HG02981 (cell line): ENCODE data around the gene SDHD.
A peak's percentile ranks its signal among the peaks of the same experiment; 100 is the strongest.
"Not testable (repeated sequence)": the region's sequence is repeated elsewhere in the genome, so short reads cannot be mapped to it uniquely, and the experiment has no call there.

Source experiments
- ATAC-seq: cut with Tn5 transposase; IDR thresholded peaks from one replicate; pipeline ENCODE4 v1.9.1; 2021; ENCODE audit warnings: mild to moderate bottlenecking, moderate library complexity; ENCODE audit not compliant: unreplicated experiment

Gene SDHD

GRCh38 chr11:112086422-112087191 lies at the start of gene SDHD, which contains the start of gene TIMM8B:
Gene SDHD, plus strand, starts transcription at chr11:112086873. Its CDS starts 35 bp downstream, at chr11:112086908.
Gene TIMM8B, minus strand, starts transcription at chr11:112086756. Its CDS starts 33 bp downstream, at chr11:112086723.
- peak; percentile 85 for ATAC-seq

GRCh38 chr11:112037527-112037926 lies 49.1 kb upstream of the SDHD start:
- ATAC-seq: no peak

GRCh38 chr11:112042161-112042960 lies 44.3 kb upstream of the SDHD start:
- no peak for ATAC-seq

DNA sequence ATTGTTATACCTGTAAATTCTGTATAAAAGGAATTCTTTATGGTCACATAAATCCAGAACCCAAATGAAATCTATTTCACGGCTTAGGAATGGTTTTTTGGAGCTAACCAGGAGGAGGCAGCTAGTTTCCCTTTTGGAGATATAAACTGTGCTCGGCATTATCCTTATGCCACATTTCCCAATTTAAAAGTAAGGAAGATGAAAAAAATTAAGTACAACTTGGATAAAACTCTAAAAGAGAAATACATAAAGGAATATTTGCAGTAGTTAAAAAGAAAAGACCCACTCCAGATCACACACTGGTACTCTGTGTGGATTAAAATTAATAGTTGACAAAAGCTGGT lies 43.7 kb upstream of the SDHD start:
- ATAC-seq: no peak

GRCh38 chr11:112044961-112045360 lies 41.7 kb upstream of the SDHD start:
- no peak for ATAC-seq

DNA sequence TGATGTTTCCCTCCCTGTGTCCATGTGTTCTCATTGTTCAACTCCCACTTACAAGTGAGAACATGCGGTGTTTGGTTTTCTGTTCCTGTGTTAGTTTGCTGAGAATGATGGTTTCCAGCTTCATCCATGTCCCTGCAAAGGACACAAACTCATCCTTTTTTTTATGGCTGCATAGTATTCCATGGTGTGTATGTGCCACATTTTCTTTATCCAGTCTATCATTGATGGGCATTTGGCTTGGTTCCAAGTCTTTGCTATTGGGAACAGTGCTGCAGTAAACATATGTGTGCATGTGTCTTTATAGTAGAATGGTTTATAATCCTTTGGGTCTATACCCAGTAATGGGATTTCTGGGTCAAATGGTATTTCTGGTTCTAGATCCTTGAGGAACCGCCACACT lies 40.0 kb upstream of the SDHD start:
- ATAC-seq: not testable (repeated sequence)

DNA sequence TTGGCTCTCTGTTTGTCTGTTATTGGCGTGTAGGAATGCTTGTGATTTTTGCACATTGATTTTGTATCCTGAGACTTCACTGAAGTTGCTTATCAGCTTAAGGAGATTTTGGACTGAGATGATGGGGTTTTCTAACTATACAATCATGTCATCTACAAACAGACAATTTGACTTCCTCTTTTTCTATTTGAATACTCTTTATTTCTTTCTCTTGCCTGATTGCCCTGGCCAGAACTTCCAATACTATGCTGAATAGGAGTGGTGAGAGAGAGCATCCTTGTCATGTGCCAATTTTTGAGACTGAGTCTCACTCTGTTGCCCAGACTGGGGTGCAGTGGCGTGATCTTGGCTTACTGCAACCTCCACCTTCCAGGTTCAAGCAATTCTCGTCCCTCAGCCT lies 38.4 kb upstream of the SDHD start:
- ATAC-seq: not testable (repeated sequence)

DNA sequence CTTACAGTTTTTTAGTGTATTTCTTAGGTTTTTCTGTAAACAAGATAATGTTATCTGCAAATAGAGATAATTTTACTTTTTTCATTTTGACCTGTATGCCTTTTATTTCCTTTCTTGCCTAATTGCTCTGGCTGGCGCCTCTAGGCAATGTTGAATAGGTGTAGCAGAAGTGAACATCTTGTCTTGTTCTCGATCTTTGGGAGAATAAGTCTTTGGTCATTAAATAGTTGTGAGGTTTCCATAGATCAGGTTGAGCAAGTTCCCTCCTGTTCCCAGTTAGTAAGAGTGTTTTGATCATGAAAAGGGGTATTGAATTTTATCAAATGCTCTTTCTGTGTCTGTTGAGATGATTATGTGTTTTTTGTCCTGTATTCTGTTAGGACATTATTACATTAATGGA lies 36.9 kb upstream of the SDHD start:
- no peak for ATAC-seq

- peak; percentile 89 for ATAC-seq
Observed at GRCh38 chr11:112050721-112051120, 36.0 kb upstream of the SDHD start.

DNA sequence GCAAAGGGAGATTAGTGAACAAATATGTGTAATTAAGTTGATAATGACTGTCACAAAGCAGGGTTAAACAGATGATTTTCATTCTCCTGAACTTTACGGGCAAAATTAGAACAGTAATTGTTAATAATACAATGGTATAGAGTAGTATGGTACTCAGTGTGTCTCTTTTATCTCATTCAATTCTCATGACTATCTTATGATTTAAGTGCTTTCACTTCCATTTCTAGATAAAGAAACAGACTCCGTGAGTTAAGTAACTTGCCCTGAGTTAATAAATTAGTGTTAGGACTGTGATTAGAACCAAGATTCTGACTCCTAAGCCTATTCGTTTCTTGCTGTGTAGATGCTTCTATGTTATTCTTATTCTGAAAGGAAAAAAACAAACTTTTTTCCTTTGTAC lies 34.9 kb upstream of the SDHD start:
- ATAC-seq: no peak

DNA sequence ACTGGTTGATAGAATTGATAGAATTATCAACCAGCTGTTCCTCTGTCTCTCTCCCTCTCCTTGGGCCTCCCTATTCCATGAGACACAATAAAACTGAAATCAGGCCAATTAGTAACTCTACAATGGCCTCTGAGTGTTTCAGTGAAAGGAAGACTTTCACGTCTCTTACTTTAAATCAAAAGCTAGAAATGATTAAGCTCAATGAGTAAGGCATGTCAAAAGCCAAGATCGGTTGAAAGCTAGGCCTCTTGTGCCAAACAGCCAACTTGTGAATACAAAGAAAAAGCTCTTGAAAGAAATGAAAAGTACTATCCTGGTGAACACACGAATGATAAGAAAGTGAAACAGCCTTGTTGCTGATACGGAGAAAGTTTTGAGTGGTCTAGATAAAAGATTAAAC lies 29.5 kb upstream of the SDHD start:
- ATAC-seq: no peak

GRCh38 chr11:112058103-112058502 lies 28.6 kb upstream of the SDHD start:
- ATAC-seq: no peak

DNA sequence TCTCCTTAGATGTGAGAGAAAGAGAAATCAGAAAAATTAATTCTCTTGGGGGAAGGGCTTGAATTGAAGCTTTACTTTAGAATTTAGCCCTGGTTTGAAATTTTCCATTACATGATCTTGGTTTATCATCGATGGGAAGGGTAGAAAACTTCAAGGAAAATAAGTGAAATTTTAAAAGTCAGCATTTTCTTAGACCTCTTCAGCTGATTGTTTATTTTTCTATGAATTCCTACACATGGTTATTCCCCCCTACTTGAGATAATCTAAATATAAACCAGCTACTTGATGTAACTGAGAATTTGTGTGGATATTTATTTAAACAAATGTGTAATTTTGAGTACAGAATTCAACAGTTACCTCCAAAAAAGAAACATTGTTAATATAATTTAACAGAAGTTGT lies 23.8 kb upstream of the SDHD start:
- ATAC-seq: no peak

GRCh38 chr11:112073941-112074811 lies 12.5 kb upstream of the SDHD start, which contains the start of the genes NKAPD1 and PIH1D2:
Gene NKAPD1, plus strand, starts transcription at chr11:112074299. Its CDS starts 1,276 bp downstream, at chr11:112075575.
Gene PIH1D2, minus strand, starts transcription at chr11:112074017. Its CDS starts 843 bp downstream, at chr11:112073174.
- peak; percentile 90 for ATAC-seq

- no peak for ATAC-seq
Observed at GRCh38 chr11:112082729-112083128, 3.9 kb upstream of the SDHD start.

DNA sequence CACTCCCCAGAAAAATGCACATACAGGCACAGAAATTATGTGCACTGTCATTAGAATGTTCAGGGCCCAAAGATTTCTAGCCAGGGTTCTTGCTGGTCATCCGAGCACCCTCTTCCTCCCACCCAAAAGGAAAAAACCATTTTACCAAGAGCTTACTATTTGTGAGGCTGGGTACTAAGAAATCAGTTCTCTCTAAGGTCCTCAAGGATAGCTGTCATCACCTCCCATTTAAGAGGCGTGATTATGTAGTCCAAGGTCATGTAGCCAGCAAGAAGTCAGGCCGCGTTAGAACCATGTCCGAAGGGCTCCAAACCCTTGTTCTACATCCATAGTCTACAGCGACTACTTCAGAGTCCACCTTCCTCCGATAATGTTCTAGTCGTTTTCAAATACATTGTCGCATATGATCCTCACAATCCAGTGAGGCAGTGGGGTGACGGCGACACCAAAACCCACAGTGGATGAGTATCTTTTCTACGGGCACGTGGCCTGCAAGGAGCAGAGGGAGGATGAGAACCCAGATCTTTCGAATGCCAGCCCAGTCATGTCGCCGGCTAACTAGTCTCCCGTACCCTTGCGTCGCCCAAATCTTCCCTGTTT lies 751 bp upstream of the SDHD start:
- ATAC-seq: peak; percentile 29

GRCh38 chr11:112087212-112087611 lies 539 bp downstream of the SDHD start:
- ATAC-seq: no peak

GRCh38 chr11:112095302-112095701 lies 8.6 kb downstream of the SDHD start:
- ATAC-seq: not testable (repeated sequence)

DNA sequence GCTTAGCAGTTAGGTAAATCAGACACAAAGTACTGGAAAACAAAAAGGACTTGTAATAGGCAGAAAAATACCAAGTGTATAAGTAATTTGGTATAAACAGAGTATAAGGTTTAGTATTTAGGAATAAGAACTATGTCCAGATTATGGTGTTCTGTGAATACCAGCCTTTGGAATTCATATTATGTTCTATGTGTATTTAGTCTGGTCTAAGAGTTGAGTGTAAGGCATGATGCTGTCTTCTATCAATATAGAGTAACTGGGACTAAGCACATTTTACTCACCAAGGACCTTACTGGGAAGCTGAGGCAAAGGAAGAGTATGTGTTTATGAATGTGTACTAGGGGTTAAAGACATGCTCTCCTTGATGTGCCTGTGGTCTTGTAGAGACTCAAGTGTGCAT lies 9.5 kb downstream of the SDHD start:
- ATAC-seq: no peak

DNA sequence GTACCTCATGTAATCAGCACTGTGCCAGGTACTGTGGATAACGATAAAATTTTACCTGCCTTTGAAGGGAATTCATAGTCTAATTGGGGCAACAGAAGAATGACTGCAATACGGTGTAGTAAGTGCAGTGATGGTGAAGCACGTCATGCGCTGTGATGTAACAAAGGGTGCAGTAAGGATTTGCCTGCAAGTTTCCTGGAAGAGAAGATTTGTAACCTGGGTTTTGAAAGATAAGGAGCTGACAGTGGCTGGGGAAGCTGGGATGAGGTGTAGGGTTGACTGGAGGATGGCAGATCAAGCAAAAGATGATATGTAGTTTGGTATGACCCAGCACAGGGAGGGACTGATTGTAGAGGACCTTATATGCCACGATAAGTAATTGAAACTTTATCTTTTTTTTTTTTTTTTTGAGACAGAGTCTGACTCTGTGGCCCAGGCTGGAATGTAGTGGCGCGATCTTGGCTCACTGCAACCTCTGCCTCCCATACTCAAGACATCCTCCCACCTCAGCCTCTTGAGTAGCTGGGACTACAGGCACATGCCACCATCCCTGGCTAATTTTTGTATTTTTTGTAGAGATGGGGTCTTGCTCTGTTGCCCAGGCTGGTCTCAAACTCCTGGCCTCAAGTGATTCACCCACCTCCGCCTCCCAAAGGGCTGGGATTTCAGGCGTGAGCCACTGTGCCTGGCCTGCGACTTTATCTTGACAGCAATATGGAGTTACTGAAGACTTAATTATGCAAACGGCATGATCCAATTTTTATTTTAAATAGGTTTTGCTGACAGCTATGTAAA lies 11.3 kb downstream of the SDHD start:
- ATAC-seq: no peak
